HepG2 (cell line): ENCODE results near the gene SLC26A5. TPM values are rescaled to one million over a fixed set of nuclear protein-coding genes. Genes with fewer than 3 reads are reported as not detected.
A peak's percentile ranks its signal among the peaks of the same experiment; 100 is the strongest.

Source experiments
- E2F5 ChIP-seq: sonication (generic); formaldehyde crosslinking; conservative IDR thresholded peaks from 2 replicates; pipeline ENCODE4 v1.4.0; 2020; ENCODE audit warnings: missing genetic modification reagents
- FOXK2 ChIP-seq: fragments of 450-650 bp; IDR thresholded peaks from 2 replicates; pipeline ENCODE4 v1.6.1; 2016
- GATAD2A ChIP-seq: IDR thresholded peaks from 2 replicates; pipeline ENCODE4 v1.6.1; 2016
- HNF4G ChIP-seq, 2 experiments: sonication (generic) in 1 of 2; formaldehyde crosslinking in 1 of 2; IDR thresholded peaks; 2 replicates each; pipeline versions ENCODE4 v1.4.0 to v1.6.1; 2011 to 2020; ENCODE audit warnings: borderline replicate concordance in 2 of 2, low read depth in 2 of 2, mild to moderate bottlenecking in 2 of 2, low read length in 1 of 2, missing genetic modification reagents in 1 of 2, moderate library complexity in 1 of 2
- NR2F6 ChIP-seq, 2 experiments: IDR thresholded peaks; 2 replicates each; pipeline ENCODE4 v1.6.1; 2016; ENCODE audit warnings: antibody characterized with exemption in 1 of 2, mild to moderate bottlenecking in 1 of 2
- REST ChIP-seq, 2 experiments: IDR thresholded peaks; 2 replicates each; pipeline ENCODE4 v1.6.1; 2011 to 2012; ENCODE audit warnings: low read length in 2 of 2, borderline replicate concordance in 1 of 2, low read depth in 1 of 2, mild to moderate bottlenecking in 1 of 2, moderate library complexity in 1 of 2
- SOX5 ChIP-seq: IDR thresholded peaks from 2 replicates; pipeline ENCODE4 v1.6.1; 2016; ENCODE audit warnings: borderline replicate concordance
- YY1 ChIP-seq: IDR thresholded peaks from 2 replicates; pipeline ENCODE4 v1.6.1; 2011; ENCODE audit warnings: low read length, low read depth, moderate library complexity, mild to moderate bottlenecking; ENCODE audit not compliant: insufficient read depth, insufficient replicate concordance
- ZBTB44 ChIP-seq: sonication (generic); formaldehyde crosslinking; IDR thresholded peaks from 2 replicates; pipeline ENCODE4 v1.4.0; 2020; ENCODE audit warnings: missing genetic modification reagents
- ZFP62 ChIP-seq: sonication (generic); formaldehyde crosslinking; IDR thresholded peaks from 2 replicates; pipeline ENCODE4 v1.4.0; 2020; ENCODE audit warnings: missing genetic modification reagents
- ZNF143 ChIP-seq: sonication (generic); formaldehyde crosslinking; IDR thresholded peaks from 2 replicates; pipeline ENCODE4 v1.4.0; 2020; ENCODE audit warnings: missing genetic modification reagents
- ZNF24 ChIP-seq: fragments of 450-650 bp; IDR thresholded peaks from 2 replicates; pipeline ENCODE4 v1.6.1; 2017; ENCODE audit warnings: antibody characterized with exemption, mild to moderate bottlenecking
- ZNF33B ChIP-seq: sonication (generic); formaldehyde crosslinking; IDR thresholded peaks from 2 replicates; pipeline ENCODE4 v1.5.1; 2020; ENCODE audit warnings: mild to moderate bottlenecking, missing genetic modification reagents
- ZNF629 ChIP-seq: sonication (generic); formaldehyde crosslinking; conservative IDR thresholded peaks from 2 replicates; pipeline ENCODE4 v1.5.0; 2020; ENCODE audit warnings: missing genetic modification reagents
- ZNF646 ChIP-seq: sonication (generic); formaldehyde crosslinking; IDR thresholded peaks from 2 replicates; pipeline ENCODE4 v1.9.0; 2021; ENCODE audit warnings: mild to moderate bottlenecking, missing genetic modification reagents
- ZNF776 ChIP-seq: sonication (generic); formaldehyde crosslinking; IDR thresholded peaks from 2 replicates; pipeline ENCODE4 v1.4.0; 2020; ENCODE audit warnings: mild to moderate bottlenecking, missing genetic modification reagents
- polyA plus RNA-seq, 8 experiments: library from polyadenylated mRNA; depleted of rRNA in 3 of 8; stranded (reverse) in 7 of 8; unstranded in 1 of 8; fragments of >200 nt; fragmentation: Illumina TruSeq in 4 of 8; extraction: Trizol in 4 of 8; gene quantifications; 2 replicates each; pipeline versions ENCODE4 v1.2.1 to v1.2.3, GENCODE V29; 2011 to 2016; ENCODE audit warnings: low read depth in 4 of 8, missing spikeins in 1 of 8, mixed read lengths in 1 of 8; ENCODE audit not compliant: insufficient read depth in 1 of 8
- total RNA-seq, 5 experiments: library from RNA; depleted of rRNA; stranded (reverse); fragments of >200 nt; fragmentation: Illumina TruSeq; extraction: Trizol; gene quantifications; 2 replicates each; pipeline ENCODE4 v1.2.3, GENCODE V29; 2016; ENCODE audit warnings: low read depth in 1 of 5

Gene SLC26A5
- total and polyA plus RNA-seq, 2 of the 13 experiments (the other 11 are each of a cell fraction or from before 2014, with no cell fraction given), result 0.08 to 0.11 TPM

- TF ChIP-seq ZNF646 (CRISPR knock-in tag), result no peak
- no peak for TF ChIP-seq ZNF629 (CRISPR knock-in tag)
- peak; percentile 24; the same call in 1 of the 2 replicates for TF ChIP-seq NR2F6 (IDR thresholded peaks at IDR 0.05)
- no peak for TF ChIP-seq NR2F6 (CRISPR knock-in tag; IDR thresholded peaks at IDR 0.05)
- TF ChIP-seq GATAD2A, result peak; percentile 56
- TF ChIP-seq ZFP62 (CRISPR knock-in tag), result no peak
- no peak; the same call in 1 of the 2 replicates for TF ChIP-seq ZBTB44 (CRISPR knock-in tag)
- TF ChIP-seq HNF4G (IDR thresholded peaks at IDR 0.05; ENCODE audit: borderline replicate concordance, low read depth, low read length), result peak; percentile 44; the same call in 1 of the 2 replicates
- no peak for TF ChIP-seq HNF4G (CRISPR knock-in tag; IDR thresholded peaks at IDR 0.05; ENCODE audit: borderline replicate concordance, low read depth)
- TF ChIP-seq SOX5 (CRISPR knock-in tag), result 0 out of 2 replicates have a peak, but pooled peaks have one; percentile 19
- TF ChIP-seq YY1, result peak; percentile 78
- TF ChIP-seq ZNF33B, result 0 out of 2 replicates have a peak, but pooled peaks have one; percentile 53
- no peak for TF ChIP-seq ZNF776 (CRISPR knock-in tag)
- no peak for TF ChIP-seq FOXK2
- TF ChIP-seq ZNF24, result no peak
- peak in 1 of 2 experiments; percentile 47; a peak in 2 of 4 replicates for TF ChIP-seq REST (IDR thresholded peaks at IDR 0.05; ENCODE audit: borderline replicate concordance in 1 of 2, low read depth in 1 of 2, low read length in 2 of 2)
- TF ChIP-seq E2F5 (CRISPR knock-in tag), result no peak
- no peak for TF ChIP-seq ZNF143 (CRISPR knock-in tag)
Observed at GRCh38 chr7:103347507-103348267, 98.3 kb downstream of the SLC26A5 start, which contains the start of gene PSMC2 (continued).
